Measurements from ENCODE around the gene FNDC1.

DNA sequence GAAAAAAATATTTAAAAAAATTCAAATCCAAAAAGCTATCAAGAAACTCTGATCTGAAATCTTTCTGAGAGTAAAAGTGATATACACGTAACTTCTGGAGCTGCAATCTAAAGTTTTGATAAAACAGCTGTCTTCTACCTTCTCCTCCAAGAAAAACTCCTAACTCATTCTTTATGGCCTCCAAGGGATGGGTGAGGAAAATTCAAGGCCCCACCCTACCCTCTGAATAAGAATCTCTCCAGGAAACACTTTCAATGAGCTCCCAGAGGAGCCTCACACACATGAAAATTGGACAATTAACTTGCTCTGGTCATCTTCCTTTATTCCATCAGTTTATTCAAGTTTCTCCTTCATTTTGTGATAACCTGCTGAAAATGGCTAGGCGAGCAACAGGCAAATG lies 93.4 kb downstream of the FNDC1 start:
- TF ChIP-seq, protein P1, sequence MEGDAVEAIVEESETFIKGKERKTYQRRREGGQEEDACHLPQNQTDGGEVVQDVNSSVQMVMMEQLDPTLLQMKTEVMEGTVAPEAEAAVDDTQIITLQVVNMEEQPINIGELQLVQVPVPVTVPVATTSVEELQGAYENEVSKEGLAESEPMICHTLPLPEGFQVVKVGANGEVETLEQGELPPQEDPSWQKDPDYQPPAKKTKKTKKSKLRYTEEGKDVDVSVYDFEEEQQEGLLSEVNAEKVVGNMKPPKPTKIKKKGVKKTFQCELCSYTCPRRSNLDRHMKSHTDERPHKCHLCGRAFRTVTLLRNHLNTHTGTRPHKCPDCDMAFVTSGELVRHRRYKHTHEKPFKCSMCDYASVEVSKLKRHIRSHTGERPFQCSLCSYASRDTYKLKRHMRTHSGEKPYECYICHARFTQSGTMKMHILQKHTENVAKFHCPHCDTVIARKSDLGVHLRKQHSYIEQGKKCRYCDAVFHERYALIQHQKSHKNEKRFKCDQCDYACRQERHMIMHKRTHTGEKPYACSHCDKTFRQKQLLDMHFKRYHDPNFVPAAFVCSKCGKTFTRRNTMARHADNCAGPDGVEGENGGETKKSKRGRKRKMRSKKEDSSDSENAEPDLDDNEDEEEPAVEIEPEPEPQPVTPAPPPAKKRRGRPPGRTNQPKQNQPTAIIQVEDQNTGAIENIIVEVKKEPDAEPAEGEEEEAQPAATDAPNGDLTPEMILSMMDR (IDR thresholded peaks at IDR 0.05; ENCODE audit: insufficient read depth, low read depth, low read length) = no peak
- no peak for TF ChIP-seq EZH2 (IDR thresholded peaks at IDR 0.05; ENCODE audit: insufficient read depth, low read length)
